KOPT-K1 (cell line): ENCODE measurements around the gene PCDH12.

ENCODE experiments used
- H3K27ac ChIP-seq: fragments of 200-600 bp; sonication (generic); 2 replicates; pipeline ENCODE4 v1.5.1; 2016; ENCODE audit warnings: antibody characterized with exemption, mild to moderate bottlenecking, low read depth, low read length; ENCODE audit not compliant: poor library complexity, severe bottlenecking
- H3K36me3 ChIP-seq: fragments of 200-600 bp; sonication (generic); 2 replicates; pipeline ENCODE4 v1.5.1; 2017; ENCODE audit warnings: antibody characterized with exemption, mild to moderate bottlenecking, low read length, moderate library complexity; ENCODE audit not compliant: insufficient read depth
- H3K9me3 ChIP-seq: fragments of 200-600 bp; sonication (generic); 2 replicates; pipeline ENCODE4 v1.5.1; 2017; ENCODE audit warnings: antibody characterized with exemption, low read length, mild to moderate bottlenecking; ENCODE audit not compliant: insufficient read depth, poor library complexity, severe bottlenecking

Gene PCDH12

DNA sequence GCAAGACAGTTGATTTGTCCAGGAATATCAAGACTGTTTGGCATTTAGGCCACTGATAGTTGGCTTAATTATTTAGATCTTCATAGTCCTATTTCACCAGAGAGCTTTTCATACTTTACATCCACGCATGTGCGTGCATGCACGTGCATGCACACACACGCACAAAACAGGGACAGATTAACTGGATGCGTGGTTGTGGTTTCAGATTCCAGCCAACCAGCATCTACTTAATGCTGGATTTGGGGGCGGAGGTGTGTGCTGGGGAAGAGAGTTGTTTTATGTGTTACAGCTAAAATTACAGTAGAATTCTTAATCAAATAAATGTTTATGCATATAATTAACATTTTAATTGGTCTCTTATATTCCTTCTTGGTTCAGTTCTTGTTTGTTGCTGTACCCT is 18.2 kb upstream of the PCDH12 start:
- no peak overlapping the region for H3K27ac ChIP-seq
- H3K9me3 ChIP-seq = no peaks in the 10 kb centered on the region
- peaks cover 82% of the 10 kb centered on the region for H3K36me3 ChIP-seq

DNA sequence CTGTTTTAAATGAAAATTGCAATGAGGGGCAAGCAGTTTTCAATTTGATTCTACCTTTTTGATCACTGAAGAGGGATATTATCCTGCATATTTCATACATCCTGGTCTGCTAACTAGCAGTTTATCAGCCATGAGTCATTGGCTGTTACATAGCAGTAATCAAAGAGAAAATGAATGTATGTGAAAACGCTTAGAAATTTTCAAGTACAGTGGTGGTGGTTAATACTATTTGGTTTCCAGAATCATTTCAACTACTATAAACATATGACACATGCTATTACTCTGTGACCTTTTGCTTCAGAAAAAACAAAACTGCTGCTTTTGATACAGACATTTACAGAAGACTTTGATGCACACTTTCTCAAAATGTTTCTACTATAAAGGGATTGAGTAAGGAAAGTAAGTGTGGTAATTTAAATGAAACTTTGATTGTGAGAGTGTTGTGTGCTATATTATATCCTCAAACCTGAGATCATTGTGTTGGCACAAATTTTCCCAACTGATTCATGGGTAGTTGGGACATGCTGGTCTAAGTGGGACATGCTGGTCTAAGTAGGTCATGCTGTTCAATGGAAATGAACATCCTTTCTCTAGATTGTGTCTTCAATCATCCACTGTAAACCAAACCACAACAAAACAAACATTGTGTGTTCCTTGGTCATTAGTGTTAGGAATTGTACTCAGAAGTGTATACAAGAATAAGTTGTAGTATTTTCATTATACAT is 16.0 kb upstream of the PCDH12 start:
- H3K36me3 ChIP-seq = peaks cover 61% of the 10 kb centered on the region
- H3K27ac ChIP-seq = no peak overlapping the region

DNA sequence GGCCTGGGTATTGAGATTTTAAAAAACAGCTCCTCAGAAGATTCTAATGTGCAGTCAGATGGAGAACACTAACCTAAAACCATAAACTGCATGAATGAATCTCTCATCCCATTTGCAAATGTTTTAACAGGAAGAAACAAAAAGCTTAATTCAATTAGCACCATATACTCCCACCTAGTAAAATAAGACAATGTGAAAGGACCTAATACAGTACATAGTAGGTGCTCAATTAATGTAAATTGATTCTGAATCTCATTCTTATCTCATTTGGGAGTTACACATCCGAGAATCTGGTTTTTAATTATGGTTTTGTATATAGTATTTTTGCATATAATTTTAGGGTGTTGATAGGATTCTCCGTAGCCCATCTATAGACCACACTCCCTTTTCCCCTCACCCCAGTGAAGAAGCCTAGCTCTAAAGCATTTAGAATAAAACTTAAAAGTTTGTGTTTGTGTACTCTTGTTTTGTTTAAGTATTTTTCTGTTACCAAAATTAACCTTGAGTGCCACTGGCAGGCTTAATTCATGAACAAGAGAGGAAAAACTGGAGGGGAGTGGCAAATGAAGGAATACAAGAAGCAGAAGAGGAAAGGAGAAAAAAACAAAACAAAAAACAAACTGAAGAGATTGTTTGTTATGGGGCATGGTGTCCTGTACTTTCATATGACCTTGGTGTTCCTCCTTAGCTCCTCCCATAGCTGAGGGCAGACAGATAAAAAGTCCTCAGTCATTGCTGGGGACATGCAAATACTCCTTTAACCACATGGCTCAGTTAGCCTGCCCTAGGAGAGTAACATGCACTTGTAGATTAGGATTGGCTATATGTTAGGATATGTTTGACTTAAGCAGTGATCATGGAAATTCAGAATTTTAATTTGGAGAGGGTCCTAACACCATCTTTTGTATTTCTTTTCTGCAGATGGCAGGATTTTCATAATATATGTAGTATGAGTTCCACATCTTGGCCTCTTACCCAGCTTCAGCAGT is 12.1 kb upstream of the PCDH12 start:
- peaks cover 27% of the 10 kb centered on the region for H3K36me3 ChIP-seq
- no peaks in the 10 kb centered on the region for H3K9me3 ChIP-seq
- H3K27ac ChIP-seq = peak overlapping the region; percentile 85

More for the DNA sequence above, 16.0 kb upstream of the PCDH12 start:
- no peaks in the 10 kb centered on the region for H3K9me3 ChIP-seq

DNA sequence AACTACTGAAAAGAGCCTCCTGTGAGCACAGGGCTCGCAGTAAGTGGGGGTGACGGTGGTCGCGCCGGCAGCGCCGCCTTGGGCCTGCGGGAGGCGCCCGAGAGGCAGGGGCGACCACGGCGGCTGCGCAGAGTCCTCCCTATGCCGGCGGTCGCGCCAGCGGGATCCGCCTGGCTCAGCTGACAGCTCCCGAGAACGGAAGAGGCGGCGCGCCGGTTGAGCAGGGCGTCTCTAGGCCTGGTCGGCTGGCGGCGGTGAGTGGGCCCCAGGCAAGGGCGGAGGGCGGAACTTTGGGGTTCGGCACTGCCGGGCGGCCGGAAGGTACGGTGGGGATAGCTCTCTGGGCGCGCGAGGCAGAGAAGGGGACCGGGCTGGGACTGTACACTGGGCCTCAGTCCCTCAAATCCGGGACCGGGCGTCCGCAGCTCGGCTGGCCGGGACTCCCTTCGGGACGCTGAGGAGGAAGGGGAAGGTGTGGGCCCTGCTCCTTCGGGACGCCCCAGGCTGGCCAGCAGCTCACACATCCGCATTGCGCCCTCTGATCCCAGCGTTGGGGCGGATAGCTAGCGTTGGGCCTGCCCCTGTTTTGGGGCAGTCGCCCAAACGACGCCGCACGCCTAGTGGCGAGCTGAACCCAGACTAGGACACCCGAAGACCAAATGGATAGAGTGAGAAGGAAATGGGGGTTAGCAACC is 11.1 kb upstream of the PCDH12 start, which contains the start of gene RNF14:
TSS of gene RNF14 (plus strand) at position 192 of the 695 bp plus-strand sequence. CDS start 4,484 bp downstream, outside the sequence.
- peaks cover 17% of the 10 kb centered on the region for H3K36me3 ChIP-seq
- no peaks in the 10 kb centered on the region for H3K9me3 ChIP-seq
- peak within 1 kb of the TSS; percentile 85 for H3K27ac ChIP-seq

DNA sequence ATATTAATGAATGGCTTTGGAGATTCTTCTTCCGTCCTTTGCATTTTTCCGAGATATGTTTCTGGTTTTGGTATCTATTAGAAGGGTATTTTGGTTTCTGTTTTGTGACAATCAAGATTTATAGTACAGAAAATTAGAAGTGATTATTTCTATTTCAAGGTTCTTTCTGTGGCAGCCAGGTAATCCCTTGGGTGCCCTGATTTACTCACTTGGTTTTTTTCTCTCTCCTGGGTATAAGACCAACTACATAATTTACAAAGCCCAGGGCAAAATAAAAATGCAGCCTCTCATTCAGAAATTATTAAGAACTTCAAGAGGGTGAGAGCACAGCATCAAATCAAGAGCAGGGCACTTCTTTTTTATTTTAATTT is 8.9 kb upstream of the PCDH12 start:
- H3K27ac ChIP-seq = no peak overlapping the region
- H3K9me3 ChIP-seq = no peaks in the 10 kb centered on the region
- no peaks in the 10 kb centered on the region for H3K36me3 ChIP-seq

DNA sequence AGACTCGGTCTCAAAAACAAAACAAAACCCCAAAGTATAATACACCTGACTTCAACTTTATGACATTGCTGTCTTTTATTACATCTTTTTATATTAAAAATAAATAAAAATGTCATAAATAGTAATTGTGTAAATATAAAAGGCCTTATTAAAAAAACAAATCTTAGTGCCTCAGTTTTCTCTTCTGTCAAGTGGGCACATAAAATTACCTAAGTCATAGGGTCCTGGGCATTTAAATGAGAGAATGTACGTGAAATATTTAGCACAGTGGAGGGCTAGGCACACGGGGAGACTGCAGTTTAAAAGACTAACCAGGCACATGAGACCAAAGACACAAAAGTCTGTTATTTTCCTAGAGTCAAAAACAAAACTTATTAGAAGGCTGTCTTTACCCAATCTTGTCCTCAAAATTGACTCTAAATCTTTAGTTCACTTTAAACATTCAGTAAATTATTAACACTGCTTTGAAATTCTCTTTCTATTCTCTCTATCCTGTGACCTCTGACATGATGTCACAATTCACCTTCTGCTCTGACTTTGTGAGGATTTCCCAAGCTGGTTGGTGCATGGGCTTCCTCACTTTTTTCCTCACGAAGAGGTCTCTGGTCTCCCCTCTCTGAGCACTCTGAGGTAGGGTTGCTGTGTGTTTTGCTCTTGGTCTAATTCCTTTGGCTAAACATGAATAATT is 8.4 kb upstream of the PCDH12 start:
- Histone ChIP-seq H3K27ac (no peak overlapping the region), H3K9me3 (no peaks in the 10 kb centered on the region), H3K36me3 (no peaks in the 10 kb centered on the region)

DNA sequence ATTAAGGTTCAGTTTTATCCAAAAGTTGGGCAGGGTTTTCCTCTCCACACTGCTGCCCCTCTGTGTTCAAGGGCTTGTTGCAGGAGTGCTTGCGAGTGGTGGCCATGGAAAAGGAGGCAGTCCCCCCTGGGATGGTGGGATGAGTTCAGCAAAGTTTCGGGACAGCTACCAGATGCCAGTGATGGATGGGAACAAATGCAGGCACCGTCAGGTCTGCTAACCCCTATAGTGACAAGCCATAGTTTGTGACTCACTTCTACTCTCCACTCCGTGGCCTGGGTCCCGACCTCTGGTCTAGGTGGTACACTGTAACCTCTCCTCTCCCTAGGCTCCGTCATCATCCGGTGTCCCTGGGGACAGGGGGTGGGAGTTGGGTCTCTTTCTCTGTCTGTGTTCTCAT is 7.1 kb upstream of the PCDH12 start:
- no peak overlapping the region for H3K27ac ChIP-seq

DNA sequence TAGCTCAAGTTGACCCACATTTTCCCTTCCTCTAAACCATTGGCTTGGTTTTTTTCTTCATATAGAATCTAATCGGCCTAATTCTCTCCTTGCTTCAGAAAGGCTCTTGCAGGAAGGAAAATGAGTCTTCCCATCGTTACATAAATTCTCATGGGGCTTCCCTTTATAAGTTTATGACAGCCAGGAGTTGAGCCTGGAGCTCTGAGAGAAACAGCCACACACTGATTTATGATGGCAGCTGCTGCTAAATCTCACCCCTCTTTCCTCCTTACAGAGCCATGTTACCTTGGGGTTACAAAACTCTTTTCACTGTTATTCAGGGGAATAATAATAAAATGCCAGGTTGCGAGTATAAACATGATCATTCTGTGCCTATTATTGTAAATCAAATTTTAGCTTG is 5.7 kb upstream of the PCDH12 start:
- H3K9me3 ChIP-seq = no peaks in the 10 kb centered on the region
- H3K27ac ChIP-seq = no peak overlapping the region
- H3K36me3 ChIP-seq = no peaks in the 10 kb centered on the region

More for the DNA sequence above, 7.1 kb upstream of the PCDH12 start:
- no peaks in the 10 kb centered on the region for H3K9me3 ChIP-seq
- H3K36me3 ChIP-seq = no peaks in the 10 kb centered on the region

DNA sequence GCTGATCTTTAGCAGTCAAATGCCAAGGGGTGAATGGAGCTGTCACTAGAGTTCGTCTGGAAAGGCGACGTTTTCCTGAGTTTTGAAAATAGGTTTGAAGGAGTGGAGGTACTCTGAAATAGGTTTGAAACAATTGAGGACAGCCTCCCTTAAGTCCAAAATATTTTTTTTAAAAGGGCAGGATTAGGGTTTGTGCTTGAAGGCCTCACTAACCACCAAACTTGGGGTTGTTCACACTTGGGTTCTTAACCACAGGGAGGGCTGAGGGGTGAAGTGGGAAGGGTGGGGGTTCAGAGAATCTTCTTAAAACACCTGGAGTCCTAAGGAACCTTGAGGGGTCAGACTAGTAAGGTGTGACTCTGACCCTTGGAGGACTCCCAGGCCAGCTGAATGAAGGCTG is 3.5 kb upstream of the PCDH12 start:
- H3K9me3 ChIP-seq = no peaks in the 10 kb centered on the region
- peak overlapping the region; percentile 47 for H3K27ac ChIP-seq
- no peaks in the 10 kb centered on the region for H3K36me3 ChIP-seq

DNA sequence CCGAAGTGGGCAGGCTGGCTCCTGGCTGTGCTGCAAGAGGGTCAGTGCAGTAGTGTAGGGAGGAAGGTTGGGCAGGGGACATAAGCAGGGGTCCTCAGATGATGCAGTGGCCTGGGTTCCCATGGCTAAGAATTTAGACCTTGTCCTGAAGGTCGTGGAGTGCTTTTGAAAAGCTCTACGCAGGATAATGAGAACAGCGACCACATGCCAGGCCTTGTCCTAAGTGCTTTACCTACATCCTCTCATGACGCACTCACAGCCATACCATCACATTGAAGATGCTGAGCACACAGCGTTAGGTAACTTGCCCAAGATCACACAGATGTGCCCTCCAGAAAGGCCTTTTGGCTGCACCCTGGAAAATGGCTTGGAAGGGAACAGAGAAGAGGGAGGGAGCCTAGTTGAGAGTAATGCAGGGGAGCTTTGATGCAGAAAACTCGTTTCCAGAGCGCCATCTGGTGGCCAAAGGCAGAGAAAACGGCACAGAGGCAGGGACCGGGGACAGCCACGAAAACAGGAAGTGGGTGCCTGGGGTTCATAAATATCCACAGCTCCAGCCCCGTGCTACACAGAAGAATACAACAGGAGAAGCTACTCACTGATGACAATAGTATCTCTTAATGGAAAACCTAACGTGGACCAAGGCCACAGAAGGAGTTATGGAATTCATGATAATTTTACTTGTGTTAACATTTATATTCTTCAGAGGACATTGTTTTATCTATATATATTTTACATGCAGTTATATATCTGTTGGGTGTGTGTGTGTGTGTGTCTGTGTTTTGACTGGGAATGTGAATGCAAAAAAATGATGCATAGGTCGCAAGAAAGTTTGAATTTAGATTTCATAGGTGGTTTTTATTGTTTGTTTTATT is 2.7 kb upstream of the PCDH12 start:
- Histone ChIP-seq H3K27ac (peak overlapping the region; percentile 47), H3K36me3 (no peaks in the 10 kb centered on the region), H3K9me3 (no peaks in the 10 kb centered on the region)

DNA sequence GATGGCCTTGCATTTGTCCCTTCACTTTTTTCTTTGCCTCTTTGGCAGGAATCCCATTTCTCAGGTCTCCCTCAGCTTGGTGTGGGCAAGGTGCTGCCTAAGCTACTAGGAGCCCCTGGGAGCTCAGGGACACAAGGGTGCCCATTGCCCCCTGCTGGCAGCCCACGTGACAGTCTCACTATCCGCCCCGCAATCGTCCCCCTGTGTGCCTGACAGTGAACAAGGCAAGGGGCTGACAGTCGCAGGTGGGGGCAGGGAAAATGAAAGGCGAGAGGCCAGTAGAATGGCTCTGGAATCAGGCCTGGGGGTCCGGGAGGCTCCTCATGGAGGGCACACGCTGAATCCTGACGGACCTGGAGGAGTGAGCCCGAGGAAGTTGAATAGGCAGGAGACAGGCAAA is 2.0 kb upstream of the PCDH12 start:
- no peaks in the 10 kb centered on the region for H3K36me3 ChIP-seq
- no peaks in the 10 kb centered on the region for H3K9me3 ChIP-seq
- H3K27ac ChIP-seq = no peak overlapping the region

DNA sequence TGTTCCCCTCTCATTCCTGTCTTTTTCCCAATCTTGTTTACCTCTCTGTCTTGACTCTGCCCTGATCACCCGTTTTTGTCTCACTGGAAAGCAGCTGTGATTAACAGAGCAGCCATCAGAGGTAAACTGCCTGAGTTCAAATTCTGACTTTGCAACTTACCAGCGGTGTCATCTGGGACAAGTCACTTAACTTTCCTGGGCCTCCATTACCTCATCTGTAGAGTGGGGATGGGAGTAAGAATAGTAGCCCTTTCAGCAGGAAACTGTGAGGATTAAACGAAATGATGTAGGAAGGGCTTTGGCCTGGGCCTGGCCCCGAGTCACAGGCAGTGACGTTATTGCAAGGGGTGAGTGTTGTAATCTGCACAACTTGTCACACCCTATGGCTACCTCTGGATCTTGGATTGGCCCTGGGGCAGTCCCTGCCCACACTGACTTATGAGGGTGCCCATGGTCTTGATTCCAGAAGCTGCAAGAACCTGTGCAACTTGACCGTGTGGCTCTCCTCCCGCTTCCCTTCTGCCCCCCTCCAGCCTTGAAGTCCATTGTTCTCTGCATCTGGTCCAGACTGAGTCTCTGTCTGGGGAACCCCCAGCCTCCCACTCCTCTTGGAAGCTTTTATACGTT is 657 bp upstream of the PCDH12 start:
- peak overlapping the region; percentile 41 for H3K27ac ChIP-seq
- no peaks in the 10 kb centered on the region for H3K36me3 ChIP-seq
- no peaks in the 10 kb centered on the region for H3K9me3 ChIP-seq

DNA sequence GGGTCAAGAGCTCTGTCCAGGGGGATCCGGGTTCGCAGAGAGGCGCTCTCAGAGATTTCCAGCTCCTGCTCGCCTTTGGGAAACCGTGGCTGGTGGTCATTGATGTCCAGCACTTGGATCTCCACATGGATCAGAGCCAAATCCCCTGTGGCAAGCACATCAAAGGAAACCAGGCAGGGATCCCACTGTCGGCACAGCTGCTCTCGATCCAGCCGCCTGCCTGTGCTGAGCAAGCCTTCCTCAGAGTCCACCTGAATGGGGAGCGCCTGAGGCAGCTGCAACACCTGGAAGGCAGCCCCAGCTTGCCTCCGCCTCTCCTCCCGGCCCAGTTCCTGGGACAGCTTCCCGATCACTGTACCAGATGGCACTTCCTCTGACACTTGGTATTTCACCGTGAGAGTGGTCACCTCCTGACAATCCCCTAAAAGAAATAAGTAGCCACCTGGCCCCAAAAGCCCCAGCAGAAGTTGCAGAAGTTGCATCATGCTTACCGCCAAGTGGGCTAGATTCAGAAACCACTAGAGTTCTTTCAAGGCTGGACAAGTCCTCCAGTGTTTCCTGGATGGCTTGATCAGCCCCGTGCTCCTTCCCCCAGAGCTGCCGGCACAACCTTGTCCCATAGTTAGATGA is 520 bp downstream of the PCDH12 start:
- Histone ChIP-seq H3K36me3 (no peaks in the 10 kb centered on the region), H3K9me3 (no peaks in the 10 kb centered on the region), H3K27ac (peak overlapping the region; percentile 41)
